HG03432 (cell line): Measurements from ENCODE around the gene CC2D1A.
"Not testable (repeated sequence)": the region's sequence is repeated elsewhere in the genome, so short reads cannot be mapped to it uniquely, and the experiment has no call there.

Experiments
- ATAC-seq: cut with Tn5 transposase; IDR thresholded peaks from one replicate; pipeline ENCODE4 v1.9.1; 2021; ENCODE audit warnings: mild to moderate bottlenecking, moderate library complexity; ENCODE audit not compliant: unreplicated experiment

Gene CC2D1A

DNA sequence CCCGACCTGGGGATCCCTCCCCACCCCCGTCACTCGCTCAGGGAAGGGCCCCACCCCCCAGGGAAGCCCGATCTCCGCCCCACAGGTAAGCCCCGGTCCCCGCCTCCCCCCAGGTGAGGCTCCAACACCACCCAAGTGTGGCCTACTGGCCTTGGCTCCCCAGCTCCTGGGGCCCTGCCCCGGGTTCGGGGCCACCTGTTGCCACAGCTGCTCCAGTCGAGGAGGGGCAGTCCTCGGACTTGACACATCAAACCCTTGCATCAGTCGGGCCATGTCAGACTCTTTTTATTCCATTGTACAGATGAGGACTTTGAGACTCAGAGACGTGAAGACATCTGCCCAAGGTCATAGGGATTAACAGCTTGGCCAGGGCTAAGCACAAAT is 512 bp downstream of the CC2D1A start:
- ATAC-seq = peak; percentile 23

DNA sequence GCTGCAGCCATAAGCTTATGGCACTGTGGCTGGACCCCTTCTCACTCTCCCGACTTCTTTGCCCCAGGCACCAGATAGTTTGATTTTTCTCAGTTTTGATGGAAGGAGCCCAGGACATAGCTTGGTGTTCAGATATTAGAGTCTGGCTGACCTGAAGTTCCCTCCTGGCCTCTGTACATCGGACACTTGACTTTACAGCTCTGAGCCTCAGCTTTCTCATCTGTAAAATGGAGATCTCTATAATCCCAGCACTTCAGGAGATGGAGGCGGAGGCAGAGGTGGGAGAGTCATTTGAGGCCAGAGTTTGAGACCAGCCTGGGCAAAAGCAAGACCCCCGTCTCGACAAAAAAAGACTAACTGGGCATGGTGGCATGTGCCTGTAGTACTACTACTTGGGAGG is 909 bp downstream of the CC2D1A start:
- no peak for ATAC-seq

DNA sequence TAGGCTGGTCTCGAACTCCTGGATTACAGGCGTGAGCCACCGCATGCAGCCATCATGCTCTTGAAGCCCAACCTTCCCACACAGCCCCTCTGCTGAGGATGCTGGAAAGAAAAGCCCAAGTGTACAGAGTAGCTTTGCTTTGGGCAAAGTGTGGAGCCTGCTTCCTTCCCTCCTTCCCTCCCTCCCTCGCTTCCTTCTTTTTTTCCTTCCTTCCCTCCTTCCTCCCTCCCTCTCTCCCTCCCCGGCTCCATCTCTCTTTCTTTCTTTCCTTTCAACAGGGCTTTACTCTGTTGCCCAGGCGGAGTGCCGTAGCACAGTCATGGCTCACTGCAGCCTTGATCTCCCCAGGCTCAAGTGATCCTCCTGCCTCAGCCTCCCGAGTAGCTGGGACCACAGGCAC is 2.7 kb downstream of the CC2D1A start:
- no peak for ATAC-seq

DNA sequence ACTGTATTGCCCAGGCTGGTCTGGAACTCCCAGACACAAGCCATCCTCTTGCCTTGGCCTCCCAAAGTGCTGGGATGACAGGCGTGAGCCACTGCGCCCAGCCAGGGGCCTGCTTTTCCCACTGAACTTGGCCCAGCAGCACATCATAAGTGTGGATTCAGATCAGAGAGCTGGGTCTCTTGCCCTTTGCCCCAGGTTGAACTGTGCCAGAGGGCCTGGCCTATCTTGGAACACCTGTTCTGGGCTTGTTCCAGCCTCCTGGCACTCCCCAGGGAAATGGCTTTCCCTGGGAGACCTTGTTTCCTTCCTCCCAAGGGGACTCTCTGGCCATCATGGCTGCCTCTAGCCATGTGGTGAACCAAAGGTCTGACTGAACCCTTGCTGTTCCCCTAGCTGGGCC is 3.4 kb downstream of the CC2D1A start:
- no peak for ATAC-seq

DNA sequence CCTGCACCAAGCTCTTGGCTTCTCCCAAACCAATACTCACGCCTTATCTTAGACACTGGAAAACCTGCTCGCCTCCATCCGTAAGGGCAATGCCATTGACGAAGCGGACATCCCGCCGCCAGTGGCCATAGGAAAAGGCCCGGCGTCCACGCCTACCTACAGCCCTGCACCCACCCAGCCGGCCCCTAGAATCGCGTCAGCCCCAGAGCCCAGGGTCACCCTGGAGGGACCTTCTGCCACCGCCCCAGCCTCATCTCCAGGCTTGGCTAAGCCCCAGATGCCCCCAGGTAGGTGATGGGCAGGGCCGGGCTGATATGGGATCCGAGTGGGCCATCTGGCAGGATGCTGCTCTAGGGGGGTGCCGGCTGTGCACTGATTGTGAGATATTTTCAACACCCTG is 7.4 kb downstream of the CC2D1A start:
- no peak for ATAC-seq

DNA sequence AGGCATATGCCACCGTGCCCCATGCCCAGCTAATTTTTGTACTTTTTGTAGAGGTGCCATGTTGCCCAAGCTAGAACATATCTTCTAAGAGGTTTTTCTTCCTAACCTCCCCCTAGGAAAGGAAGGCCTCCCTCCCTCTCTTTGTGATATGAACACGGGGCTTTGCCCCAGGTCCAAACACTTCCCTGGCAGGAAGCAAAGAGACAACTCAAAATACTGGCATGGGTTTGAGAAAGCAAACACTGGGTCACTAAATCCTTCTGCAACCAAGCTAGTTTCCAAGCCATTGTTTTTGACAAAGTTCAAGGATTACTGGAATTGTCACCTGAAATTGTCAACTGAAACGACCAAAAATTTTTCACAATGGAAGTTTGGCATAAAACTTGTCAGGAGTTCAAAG is 8.8 kb downstream of the CC2D1A start:
- no peak for ATAC-seq

DNA sequence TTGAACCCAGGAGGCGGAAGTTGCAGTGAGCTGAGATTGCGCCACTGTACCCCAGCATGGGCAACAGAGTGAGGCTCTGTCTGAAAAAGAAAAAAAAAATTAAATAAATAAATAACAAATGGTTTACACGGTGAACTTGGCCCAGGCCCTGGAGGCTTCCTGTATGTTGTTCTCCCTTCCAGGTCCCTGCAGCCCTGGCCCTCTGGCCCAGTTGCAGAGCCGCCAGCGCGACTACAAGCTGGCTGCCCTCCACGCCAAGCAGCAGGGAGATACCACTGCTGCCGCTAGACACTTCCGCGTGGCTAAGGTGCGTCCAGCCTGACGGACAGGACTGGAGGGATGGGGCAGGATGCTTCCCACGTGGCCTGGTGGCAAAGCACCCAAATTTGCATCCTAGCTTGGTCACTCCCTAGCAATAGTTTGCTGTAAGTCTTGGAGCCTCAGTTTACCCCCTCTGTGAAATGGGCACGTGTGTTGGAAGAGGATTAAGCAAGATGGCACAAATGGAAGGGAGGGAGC is 11.9 kb downstream of the CC2D1A start:
- ATAC-seq = no peak

DNA sequence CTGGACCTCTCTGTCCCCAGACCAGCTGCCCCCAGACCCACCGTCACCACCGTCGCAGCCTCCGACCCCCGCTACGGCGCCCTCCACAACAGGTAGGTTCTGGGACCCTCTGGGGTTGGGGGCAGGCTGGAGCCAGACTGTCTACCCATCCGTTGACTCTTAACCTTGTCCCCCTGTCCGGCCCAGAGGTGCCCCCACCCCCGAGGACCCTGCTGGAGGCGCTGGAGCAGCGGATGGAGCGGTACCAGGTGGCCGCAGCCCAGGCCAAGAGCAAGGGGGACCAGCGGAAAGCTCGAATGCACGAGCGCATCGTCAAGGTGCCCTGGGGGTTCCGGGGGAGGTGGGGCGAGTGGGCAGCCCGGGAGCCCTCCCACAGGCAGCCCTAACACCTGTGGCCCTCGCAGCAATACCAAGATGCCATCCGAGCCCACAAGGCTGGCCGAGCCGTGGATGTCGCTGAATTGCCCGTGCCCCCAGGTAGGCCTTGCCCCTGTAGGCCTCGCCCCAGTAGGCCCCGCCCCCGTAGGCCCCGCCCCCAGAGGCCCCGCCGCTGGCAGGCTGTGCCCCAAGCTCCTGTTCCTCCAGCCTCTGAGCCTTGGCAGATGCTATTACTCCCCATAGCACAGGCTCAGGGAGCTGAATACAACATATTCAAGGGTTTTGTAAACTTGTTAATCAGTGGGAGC is 12.9 kb downstream of the CC2D1A start:
- no peak for ATAC-seq

DNA sequence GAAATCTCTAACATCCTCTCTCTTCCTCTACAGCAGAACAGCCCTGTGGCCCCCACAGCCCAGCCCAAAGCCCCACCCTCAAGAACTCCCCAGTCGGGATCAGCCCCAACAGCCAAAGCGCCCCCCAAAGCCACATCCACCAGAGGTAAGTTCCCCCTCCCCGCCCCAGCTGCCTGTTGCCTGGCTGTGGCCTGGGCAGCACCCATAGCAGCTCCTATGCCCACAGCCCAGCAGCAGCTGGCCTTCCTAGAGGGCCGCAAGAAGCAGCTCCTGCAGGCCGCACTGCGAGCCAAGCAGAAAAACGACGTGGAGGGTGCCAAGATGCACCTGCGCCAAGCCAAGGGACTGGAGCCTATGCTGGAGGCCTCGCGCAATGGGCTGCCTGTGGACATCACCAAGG is 14.5 kb downstream of the CC2D1A start:
- no peak for ATAC-seq

DNA sequence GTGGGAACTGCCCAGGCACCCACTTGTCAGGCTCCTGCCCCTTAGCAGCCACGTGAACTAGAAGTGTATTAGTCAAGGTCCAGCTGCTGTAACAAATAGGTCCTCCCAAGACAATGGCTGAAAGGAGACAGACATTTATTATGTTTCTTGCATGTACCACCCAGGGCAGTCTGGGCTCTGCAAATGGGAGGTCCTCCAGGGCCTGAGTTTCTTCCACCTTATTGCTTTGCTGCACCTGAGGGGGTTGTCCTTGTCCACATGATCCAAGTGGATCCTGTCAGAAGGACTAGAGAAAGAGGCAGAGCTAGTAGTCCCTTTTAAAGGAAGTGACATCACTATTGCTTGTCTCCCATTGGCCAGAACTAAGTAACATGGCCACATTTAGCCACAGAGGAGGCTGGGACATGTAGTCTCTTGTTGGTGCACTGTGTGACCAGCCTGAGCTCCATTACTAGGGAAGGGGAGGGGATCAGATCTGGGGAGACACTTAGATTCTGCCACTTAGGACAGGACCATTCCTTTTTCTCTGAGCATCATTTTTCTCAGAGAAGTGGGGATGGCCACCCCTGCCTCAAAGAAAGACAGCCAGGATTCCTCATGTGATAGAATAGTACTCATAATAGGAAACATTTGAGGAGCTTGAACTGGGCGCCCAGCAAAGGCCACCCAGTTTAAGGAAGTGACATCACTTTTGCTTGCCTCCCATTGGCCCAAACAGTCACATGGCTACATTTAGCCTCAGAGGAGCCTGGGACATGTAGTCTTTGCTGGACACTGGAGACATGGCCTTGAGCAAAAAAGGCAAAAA is 15.1 kb downstream of the CC2D1A start:
- no peak for ATAC-seq

DNA sequence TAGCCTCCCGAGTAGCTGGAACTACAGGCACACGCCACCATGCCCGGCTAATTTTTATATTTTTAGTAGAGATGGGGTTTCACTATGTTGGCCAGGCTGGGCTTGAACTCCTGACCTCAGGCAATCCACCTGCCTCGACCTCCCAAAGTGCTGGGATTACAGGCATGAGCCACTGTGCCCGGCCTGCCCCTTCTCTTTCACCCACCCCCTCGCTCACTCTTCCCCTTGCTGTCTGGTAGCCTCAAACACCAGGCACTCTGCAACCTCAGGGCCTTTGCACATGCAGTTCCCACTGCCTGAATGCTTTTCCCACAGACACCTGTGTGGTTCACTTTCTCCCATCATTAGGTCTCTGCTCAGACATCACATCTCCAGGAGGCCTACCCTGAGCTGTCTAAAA is 16.1 kb downstream of the CC2D1A start:
- not testable (repeated sequence) for ATAC-seq

DNA sequence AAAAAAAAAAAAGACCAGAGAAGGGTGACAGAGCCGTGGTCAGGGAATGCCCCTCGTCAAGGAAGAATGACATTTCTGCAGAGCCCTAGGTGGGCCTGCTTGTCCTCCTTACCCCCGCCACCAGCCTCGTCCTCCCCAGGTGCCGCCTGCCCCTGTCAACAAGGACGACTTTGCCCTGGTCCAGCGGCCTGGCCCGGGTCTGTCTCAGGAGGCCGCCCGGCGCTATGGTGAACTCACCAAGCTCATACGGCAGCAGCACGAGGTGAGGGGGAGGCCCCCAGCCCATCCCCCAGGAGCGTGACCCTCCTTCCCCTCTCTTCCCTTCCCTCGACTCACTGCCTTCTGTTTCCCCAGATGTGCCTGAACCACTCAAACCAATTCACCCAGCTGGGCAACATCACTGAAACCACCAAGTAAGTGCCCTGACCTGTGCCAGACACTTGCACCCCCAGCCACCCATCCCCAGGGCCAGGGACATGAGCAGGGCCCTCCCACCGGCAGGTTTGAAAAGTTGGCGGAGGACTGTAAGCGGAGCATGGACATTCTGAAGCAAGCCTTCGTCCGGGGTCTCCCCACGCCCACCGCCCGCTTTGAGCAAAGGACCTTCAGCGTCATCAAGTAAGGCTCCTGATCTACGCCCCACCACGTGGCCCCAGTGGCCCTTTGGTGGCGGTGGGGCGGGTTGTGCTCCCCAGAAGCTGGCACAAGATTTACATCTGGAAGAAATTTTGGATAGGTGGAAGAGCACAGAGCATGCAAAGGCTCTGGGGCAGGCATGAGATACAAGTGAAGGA is 17.4 kb downstream of the CC2D1A start:
- ATAC-seq = no peak

DNA sequence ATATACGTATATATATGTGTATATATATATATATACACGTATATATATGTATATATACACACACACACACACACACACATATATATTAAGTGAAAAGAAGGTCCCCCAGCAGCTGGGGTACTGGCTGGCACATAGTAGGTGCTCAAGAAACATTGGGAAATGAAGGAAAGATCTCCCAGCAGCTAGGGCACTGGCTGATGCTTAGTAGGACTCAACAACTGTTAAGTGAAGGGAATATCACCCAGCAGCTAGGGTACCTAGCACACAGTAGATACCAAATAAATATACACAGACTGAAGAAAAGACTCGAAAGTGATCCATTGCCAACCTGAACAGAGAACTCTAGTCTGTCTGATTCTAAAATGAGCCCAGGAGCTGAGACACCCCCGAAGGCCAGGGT is 20.0 kb downstream of the CC2D1A start:
- ATAC-seq = no peak

DNA sequence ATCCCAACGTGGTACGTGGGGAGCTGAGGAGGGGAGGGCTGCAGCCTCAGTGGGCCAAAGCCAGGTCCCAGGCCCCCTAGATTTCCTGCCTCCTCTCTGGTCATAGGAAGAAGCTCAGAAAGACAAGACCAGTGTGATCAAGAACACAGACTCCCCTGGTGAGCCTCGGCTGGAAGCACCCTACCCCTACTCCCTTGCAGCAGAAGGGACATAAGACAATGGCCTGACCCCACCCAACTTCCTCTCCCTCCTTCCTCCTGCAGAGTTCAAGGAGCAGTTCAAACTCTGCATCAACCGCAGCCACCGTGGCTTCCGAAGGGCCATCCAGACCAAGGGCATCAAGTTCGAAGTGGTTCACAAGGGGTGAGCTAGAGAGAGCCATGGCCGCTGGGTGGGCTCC is 20.7 kb downstream of the CC2D1A start:
- ATAC-seq = no peak

DNA sequence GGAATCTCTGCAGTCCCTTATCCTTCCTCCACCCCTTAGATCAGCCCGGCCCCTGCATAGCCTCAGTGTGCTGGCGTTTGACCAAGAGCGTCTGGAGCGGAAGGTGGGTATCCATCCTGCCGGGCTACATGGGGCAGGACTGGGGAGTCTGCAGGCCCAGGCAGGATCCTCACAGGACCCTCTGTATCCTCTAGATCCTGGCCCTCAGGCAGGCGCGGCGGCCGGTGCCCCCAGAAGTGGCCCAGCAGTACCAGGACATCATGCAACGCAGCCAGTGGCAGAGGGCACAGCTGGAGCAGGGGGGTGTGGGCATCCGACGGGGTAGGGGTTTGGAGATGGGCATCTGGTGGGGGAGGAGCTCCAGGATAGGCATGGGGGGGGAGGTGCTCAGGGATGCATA is 23.3 kb downstream of the CC2D1A start:
- ATAC-seq = no peak

DNA sequence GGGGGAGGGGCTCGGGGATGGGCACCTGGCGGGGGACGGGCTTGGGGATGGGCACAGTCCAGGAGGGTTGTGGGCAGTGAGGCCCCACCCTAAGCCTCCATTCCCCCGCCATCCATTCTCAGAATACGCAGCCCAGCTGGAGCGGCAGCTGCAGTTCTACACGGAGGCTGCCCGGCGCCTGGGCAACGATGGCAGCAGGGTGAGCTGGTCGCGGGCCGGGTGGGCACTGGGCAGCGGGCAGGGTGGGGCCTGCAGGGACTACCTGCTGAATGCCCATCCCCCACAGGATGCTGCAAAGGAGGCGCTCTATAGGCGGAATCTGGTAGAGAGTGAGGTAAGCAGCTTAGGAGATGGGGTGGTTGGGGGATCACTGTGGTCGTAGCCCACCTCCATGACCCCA is 24.0 kb downstream of the CC2D1A start:
- ATAC-seq = no peak

DNA sequence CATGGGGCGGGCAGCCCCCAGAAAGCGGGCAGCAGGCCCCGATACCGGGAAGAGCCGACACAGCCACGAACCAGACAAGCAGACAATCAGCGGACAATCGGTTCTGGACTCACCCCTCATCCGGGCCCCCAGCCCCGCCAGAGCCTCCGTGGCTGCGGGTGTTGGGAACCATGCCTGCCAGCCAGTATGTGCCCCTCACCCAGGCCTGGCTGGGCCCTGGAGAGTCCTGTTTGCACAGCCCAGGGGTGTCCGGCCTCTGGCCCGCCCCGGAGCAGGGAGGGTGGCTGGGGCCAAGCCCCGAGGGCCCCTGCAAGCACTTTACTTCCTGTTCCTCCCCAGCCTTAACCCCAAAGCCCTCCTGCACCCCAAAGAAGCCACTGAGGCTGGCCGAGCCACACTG is 24.4 kb downstream of the CC2D1A start:
- ATAC-seq = no peak

DNA sequence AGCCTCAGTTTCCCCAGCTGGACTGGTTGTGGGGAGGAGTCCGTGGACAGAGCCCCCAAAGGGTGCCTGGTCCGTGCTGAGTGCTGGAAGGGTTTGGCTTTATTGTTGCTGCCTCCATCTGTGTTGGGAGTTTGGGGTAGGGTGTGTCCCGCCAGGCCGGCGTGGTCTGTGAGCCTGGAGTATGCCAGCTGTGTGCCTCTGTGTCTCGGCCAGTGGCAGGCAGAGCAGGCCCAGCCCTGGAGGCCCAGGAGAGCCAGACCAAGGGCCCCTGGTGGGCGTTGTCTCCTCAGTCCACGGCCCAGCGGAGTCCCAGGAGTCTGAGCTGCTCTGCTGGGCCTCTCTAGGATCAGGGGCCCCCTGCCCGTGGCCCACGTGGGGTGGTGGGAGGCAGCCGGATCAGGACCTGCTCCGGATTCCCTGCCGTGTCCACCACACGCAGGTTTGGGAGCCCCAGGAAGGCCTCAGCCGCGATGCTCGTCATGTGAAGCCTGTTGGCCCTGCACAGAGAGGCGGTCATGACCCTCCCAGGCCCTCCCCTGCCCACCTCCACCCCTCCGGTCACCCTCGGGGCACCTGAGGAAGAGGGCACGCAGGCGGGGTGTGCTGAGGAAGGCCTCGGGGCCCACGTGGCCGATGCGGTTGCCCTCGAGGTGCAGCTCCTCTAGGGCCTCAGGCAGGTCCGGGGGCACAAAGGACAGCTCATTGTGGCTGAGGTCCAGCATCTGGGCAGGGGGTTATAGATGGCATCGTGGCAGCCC is 25.6 kb downstream of the CC2D1A start:
- ATAC-seq = no peak

DNA sequence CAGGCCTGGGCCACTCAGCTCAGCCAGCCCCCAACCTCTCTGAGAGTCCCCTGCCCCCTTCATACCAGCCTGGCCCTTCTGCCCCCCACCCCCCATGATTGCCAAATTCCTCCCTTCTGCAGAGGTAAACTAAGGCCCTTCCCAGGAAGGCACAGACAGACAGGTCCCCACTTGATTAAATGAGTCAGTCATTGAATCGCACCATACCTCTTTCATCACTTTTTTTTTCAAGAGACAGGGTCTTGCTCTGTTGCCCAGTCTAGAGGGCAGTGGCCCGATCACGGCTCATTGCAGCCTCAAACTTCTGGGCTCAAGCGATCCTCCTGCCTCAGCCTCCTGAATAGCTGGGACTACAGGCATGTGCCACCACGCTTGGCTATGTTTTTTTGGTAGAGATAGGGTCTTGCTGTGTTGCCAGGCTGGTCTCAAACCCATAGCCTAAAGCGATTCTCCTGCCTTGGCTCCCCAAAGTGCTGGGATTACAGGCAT is 26.2 kb downstream of the CC2D1A start:
- no peak for ATAC-seq

DNA sequence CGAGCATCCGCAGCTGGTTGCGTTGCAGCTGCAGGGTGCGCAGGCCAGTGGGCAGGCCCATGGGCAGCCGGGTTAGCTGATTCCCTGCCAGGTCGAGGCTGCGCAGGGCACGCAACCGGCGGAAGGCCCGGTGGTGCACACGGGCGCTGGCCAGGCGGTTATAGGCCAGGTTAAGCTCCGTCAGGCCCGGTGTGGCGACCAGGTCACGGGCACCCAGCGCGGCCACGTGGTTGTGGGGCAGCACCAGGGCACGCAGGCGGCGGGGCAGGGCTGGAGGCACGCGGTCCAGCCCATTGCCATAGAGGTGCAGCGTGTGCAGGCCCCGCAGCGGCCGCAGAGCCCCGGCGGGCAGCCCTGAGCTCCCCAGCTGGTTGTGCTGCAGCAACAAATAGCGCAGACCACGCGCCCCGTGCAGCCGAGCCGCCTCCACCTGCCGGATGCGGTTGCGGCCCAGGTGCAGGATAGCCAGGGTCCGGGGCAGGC is 27.0 kb downstream of the CC2D1A start:
- no peak for ATAC-seq

DNA sequence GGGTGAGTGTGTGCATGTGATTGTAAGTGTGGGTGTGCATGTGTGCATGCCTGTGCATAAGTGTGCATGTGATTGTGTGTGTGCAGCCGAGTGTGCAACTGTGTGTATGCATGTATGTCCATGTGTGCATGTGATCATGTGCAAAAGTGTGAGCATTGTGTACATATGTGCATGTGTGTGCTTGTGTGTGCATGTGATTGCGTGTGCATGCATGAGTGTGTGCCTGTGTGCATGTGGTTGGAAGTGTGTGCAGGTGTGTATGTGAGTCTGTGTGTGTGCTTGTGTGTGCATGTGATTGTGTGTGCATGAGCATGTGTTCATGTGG is 28.7 kb downstream of the CC2D1A start:
- no peak for ATAC-seq
